ENCODE results near the gene TAS2R38. TPM values are rescaled to one million over a fixed set of nuclear protein-coding genes. Genes with fewer than 3 reads are reported as not detected.

TAS2R38 gene
- total RNA-seq, 1 experiment from 2014 or later: not detected

GRCh38 chr7:141944811-141945210 lies 28.8 kb downstream of the TAS2R38 start:
- ChIA-PET POLR2A (no interaction called here), CTCF (no interaction called here), RAD21 (ENCODE audit: low non-redundant PET in 1 of 2, low total read pairs in 2 of 2, uncharacterized antibody in 2 of 2, unreplicated experiment in 2 of 2) (no interaction called here)
- Histone ChIP-seq H3K9me2 (ENCODE audit: insufficient read depth) (no peaks in the 10 kb centered on the region), H3K4me2 (ENCODE audit: low read length) (no peak overlapping the region), H4K20me1 (ENCODE audit: insufficient read depth) (no peaks in the 10 kb centered on the region), H3K79me2 (ENCODE audit: insufficient read depth, low read length) (no peaks in the 10 kb centered on the region), H3K4me3 (replicated peaks in 1 of 2; ENCODE audit: low read depth in 1 of 2, low read length in 2 of 2) (no peak overlapping the region), H2AFZ (ENCODE audit: low read depth, low read length, poor library complexity, severe bottlenecking) (no peak overlapping the region), H3K9me3 (ENCODE audit: control insufficient read depth in 1 of 2, insufficient read depth in 1 of 2, low read depth in 1 of 2, low read length in 2 of 2) (peaks cover 0 to 3% of the 10 kb centered on the region in 2 experiments; a peak in 1 of 4 replicates), H3K27me3 (ENCODE audit: insufficient read depth, low read length) (no peaks in the 10 kb centered on the region), H3K4me1 (ENCODE audit: control insufficient read depth in 1 of 2, insufficient read depth in 2 of 2, low read length in 2 of 2) (no peaks in the 10 kb centered on the region), H3K9ac (ENCODE audit: low read length) (no peak overlapping the region), H3K36me3 (ENCODE audit: control insufficient read depth in 1 of 2, insufficient read depth in 2 of 2, low read length in 2 of 2) (no peaks in the 10 kb centered on the region), H3K27ac (ENCODE audit: low read depth, low read length) (no peak overlapping the region)
- intact Hi-C loops (cut with micrococcal nuclease): no loop called here
- DNase-seq (ENCODE audit: low read depth, low spot score) (no peak), ATAC-seq (no peak)
- no TSS peak for BruUV-seq (replicated peaks)
- TF ChIP-seq, protein P1, sequence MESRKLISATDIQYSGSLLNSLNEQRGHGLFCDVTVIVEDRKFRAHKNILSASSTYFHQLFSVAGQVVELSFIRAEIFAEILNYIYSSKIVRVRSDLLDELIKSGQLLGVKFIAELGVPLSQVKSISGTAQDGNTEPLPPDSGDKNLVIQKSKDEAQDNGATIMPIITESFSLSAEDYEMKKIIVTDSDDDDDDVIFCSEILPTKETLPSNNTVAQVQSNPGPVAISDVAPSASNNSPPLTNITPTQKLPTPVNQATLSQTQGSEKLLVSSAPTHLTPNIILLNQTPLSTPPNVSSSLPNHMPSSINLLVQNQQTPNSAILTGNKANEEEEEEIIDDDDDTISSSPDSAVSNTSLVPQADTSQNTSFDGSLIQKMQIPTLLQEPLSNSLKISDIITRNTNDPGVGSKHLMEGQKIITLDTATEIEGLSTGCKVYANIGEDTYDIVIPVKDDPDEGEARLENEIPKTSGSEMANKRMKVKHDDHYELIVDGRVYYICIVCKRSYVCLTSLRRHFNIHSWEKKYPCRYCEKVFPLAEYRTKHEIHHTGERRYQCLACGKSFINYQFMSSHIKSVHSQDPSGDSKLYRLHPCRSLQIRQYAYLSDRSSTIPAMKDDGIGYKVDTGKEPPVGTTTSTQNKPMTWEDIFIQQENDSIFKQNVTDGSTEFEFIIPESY (IDR thresholded peaks at IDR 0.05; ENCODE audit: extremely low read depth, insufficient replicate concordance, low read length): no peak
- TF ChIP-seq POLR2AphosphoS5 (IDR thresholded peaks at IDR 0.05; ENCODE audit: low read depth, low read length) (no peak), REST (IDR thresholded peaks at IDR 0.05; ENCODE audit: low read depth) (no peak), CEBPB (IDR thresholded peaks at IDR 0.05; ENCODE audit: low read depth) (no peak), EZH2 (IDR thresholded peaks at IDR 0.05) (no peak), POLR2A (IDR thresholded peaks at IDR 0.05; ENCODE audit: borderline replicate concordance, extremely low read depth, insufficient read depth, insufficient read length) (no peak), ZFX (IDR thresholded peaks at IDR 0.05) (no peak), FOSL1 (IDR thresholded peaks at IDR 0.05; ENCODE audit: low read depth) (no peak), RAD21 (IDR thresholded peaks at IDR 0.05; ENCODE audit: low read depth) (no peak), SRF (IDR thresholded peaks at IDR 0.05; ENCODE audit: low read depth) (no peak), EZH2phosphoT487 (IDR thresholded peaks at IDR 0.05; ENCODE audit: borderline replicate concordance) (no peak), SP1 (IDR thresholded peaks at IDR 0.05; ENCODE audit: low read depth) (no peak), TCF7L2 (IDR thresholded peaks at IDR 0.05; ENCODE audit: borderline replicate concordance, extremely low read depth, insufficient read depth, insufficient read length) (no peak), MAX (IDR thresholded peaks at IDR 0.05) (no peak)
- TF ChIP-seq, protein P2, sequence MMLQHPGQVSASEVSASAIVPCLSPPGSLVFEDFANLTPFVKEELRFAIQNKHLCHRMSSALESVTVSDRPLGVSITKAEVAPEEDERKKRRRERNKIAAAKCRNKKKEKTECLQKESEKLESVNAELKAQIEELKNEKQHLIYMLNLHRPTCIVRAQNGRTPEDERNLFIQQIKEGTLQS (IDR thresholded peaks at IDR 0.05): no peak

Measured in HCT116 (cell line).